ENCODE measurements around the gene ABLIM3.

ABLIM3 gene

GRCh38 chr5:149133795-149134777 is 7.2 kb upstream of the ABLIM3 start:
- no peak for DNase-seq

GRCh38 chr5:149134778-149135500 is 6.4 kb upstream of the ABLIM3 start:
- no peak for DNase-seq

- no peak for DNase-seq
These were observed 5.6 kb upstream of the ABLIM3 start for GRCh38 chr5:149135536-149136201.

- no peak for DNase-seq
These were observed 2.9 kb upstream of the ABLIM3 start for GRCh38 chr5:149138182-149138923.

GRCh38 chr5:149140197-149141002 is 893 bp upstream of the ABLIM3 start:
- no peak for DNase-seq

- DNase-seq = no peak
These were observed 911 bp downstream of the ABLIM3 start for GRCh38 chr5:149141957-149142851.

GRCh38 chr5:149143470-149143869 is 2.2 kb downstream of the ABLIM3 start:
- no peak for DNase-seq

GRCh38 chr5:149144637-149145036 is 3.3 kb downstream of the ABLIM3 start:
- DNase-seq = no peak

- no peak for DNase-seq
These were observed 3.8 kb downstream of the ABLIM3 start for GRCh38 chr5:149145138-149145537.

GRCh38 chr5:149147676-149148075 is 6.4 kb downstream of the ABLIM3 start:
- no peak for DNase-seq

- no peak for DNase-seq
These were observed 8.6 kb downstream of the ABLIM3 start for GRCh38 chr5:149149942-149150341.

- no peak for DNase-seq
These were observed 9.2 kb downstream of the ABLIM3 start for GRCh38 chr5:149150457-149150856.

- no peak for DNase-seq
These were observed 10.4 kb downstream of the ABLIM3 start for GRCh38 chr5:149151717-149152116.

- no peak for DNase-seq
These were observed 11.0 kb downstream of the ABLIM3 start for GRCh38 chr5:149152317-149152746.

- DNase-seq = no peak
These were observed 12.0 kb downstream of the ABLIM3 start for GRCh38 chr5:149153193-149153750.

GRCh38 chr5:149153751-149154610 is 12.7 kb downstream of the ABLIM3 start:
- DNase-seq = no peak

GRCh38 chr5:149154650-149155049 is 13.4 kb downstream of the ABLIM3 start:
- no peak for DNase-seq

- no peak for DNase-seq
These were observed 15.3 kb downstream of the ABLIM3 start for GRCh38 chr5:149156435-149157083.

GRCh38 chr5:149157330-149157729 is 16.0 kb downstream of the ABLIM3 start:
- DNase-seq = no peak
